ENCODE data around the gene MLST8. TPM values are rescaled to one million over a fixed set of nuclear protein-coding genes. Genes with fewer than 3 reads are reported as not detected.

MLST8 gene
- total RNA-seq, 1 experiment from 2014 or later: 58.7 TPM

GRCh38 chr16:2170587-2171435, 34.4 kb upstream of the MLST8 start:
- H3K4me3 ChIP-seq (replicated peaks in 1 of 2; ENCODE audit: low read depth in 1 of 2, low read length in 2 of 2): no peak overlapping the region
- H3K27ac ChIP-seq (ENCODE audit: low read depth, low read length): no peak overlapping the region
- TF ChIP-seq ATF3 (IDR thresholded peaks at IDR 0.05): no peak
- no peak for TF ChIP-seq ZBTB33 (IDR thresholded peaks at IDR 0.05; ENCODE audit: extremely low read depth, insufficient replicate concordance, low read length)
- no peak for TF ChIP-seq SIN3A (IDR thresholded peaks at IDR 0.05; ENCODE audit: low read depth)
- TF ChIP-seq CTCF (IDR thresholded peaks at IDR 0.05 in 2 of 3, conservative IDR thresholded peaks at IDR 0.05 in 1 of 3; ENCODE audit: borderline replicate concordance in 1 of 3, insufficient read depth in 1 of 3, low read depth in 2 of 3, low read length in 2 of 3): no peak
- no peak for TF ChIP-seq JUND (IDR thresholded peaks at IDR 0.05)
- TF ChIP-seq SP1 (IDR thresholded peaks at IDR 0.05; ENCODE audit: low read depth): no peak
- no peak for TF ChIP-seq MAX (IDR thresholded peaks at IDR 0.05)
- no peak for TF ChIP-seq YY1 (IDR thresholded peaks at IDR 0.05; ENCODE audit: extremely low read depth, insufficient replicate concordance, low read depth, low read length)
- no peak for TF ChIP-seq CEBPB (IDR thresholded peaks at IDR 0.05; ENCODE audit: low read depth)
- no peak for TF ChIP-seq EGR1 (IDR thresholded peaks at IDR 0.05; ENCODE audit: low read depth)
- no peak for TF ChIP-seq ZFX (IDR thresholded peaks at IDR 0.05)
- no peak for TF ChIP-seq POLR2AphosphoS5 (IDR thresholded peaks at IDR 0.05; ENCODE audit: low read depth, low read length)
- TF ChIP-seq EZH2phosphoT487 (IDR thresholded peaks at IDR 0.05; ENCODE audit: borderline replicate concordance): no peak
- TF ChIP-seq RAD21 (IDR thresholded peaks at IDR 0.05; ENCODE audit: low read depth): no peak
- no peak for TF ChIP-seq ZNF274 (IDR thresholded peaks at IDR 0.05; ENCODE audit: low read depth, low read length)
- TF ChIP-seq TCF7L2 (IDR thresholded peaks at IDR 0.05; ENCODE audit: borderline replicate concordance, extremely low read depth, insufficient read depth, insufficient read length): no peak
- H3K36me3 ChIP-seq (ENCODE audit: control insufficient read depth in 1 of 2, insufficient read depth in 2 of 2, low read length in 2 of 2): peaks cover 16 to 56% of the 10 kb centered on the region in 2 experiments; a peak in 3 of 4 replicates
- no peaks in the 10 kb centered on the region for H3K9me3 ChIP-seq (ENCODE audit: control insufficient read depth in 1 of 2, insufficient read depth in 1 of 2, low read depth in 1 of 2, low read length in 2 of 2)
- no peak overlapping the region for H2AFZ ChIP-seq (ENCODE audit: low read depth, low read length, poor library complexity, severe bottlenecking)
- ATAC-seq (no peak), DNase-seq (ENCODE audit: low read depth, low spot score) (no peak)
- no peaks in the 10 kb centered on the region for H3K4me1 ChIP-seq (ENCODE audit: control insufficient read depth in 1 of 2, insufficient read depth in 2 of 2, low read length in 2 of 2)
- RAD21 ChIA-PET (ENCODE audit: low non-redundant PET in 1 of 2, low total read pairs in 2 of 2, uncharacterized antibody in 2 of 2, unreplicated experiment in 2 of 2): no interaction called here
- peaks cover 24% of the 10 kb centered on the region for H3K79me2 ChIP-seq (ENCODE audit: insufficient read depth, low read length)
- intact Hi-C loops (cut with micrococcal nuclease): no loop called here
- no peak overlapping the region for H3K9ac ChIP-seq (ENCODE audit: low read length)
- POLR2A ChIA-PET: interaction anchor here (1.7 kb wide), 1 partner anchor 15 kb away, joined by 5 read pairs; the partner anchor contains the start of gene TRAF7
- H3K9me2 ChIP-seq (ENCODE audit: insufficient read depth): no peaks in the 10 kb centered on the region
- H4K20me1 ChIP-seq (ENCODE audit: insufficient read depth): no peaks in the 10 kb centered on the region
- H3K4me2 ChIP-seq (ENCODE audit: low read length): no peak overlapping the region
- no peaks in the 10 kb centered on the region for H3K27me3 ChIP-seq (ENCODE audit: insufficient read depth, low read length)
- CTCF ChIA-PET: no interaction called here
- BruUV-seq (replicated peaks): no TSS peak
